MCF 10A (cell line): ENCODE measurements around the gene DRD1. TPM values are rescaled to one million over a fixed set of nuclear protein-coding genes. Genes with fewer than 3 reads are reported as not detected.

Source experiments
- BruUV-seq: library from RNA; stranded (reverse); fragments of 400-500 nt; replicated peaks from 2 replicates; lab custom pipeline; 2021; lab: Mats Ljungman, UMichigan
- CTCF ChIA-PET: fragments of 300-600 bp; sonication (Branson Sonifier 250); formaldehyde crosslinking; extraction: SDS; loops from one replicate; lab custom pipeline; 2021; ENCODE audit warnings: antibody characterized with exemption, inconsistent platforms; lab: Yijun Ruan, JAX
- POLR2A ChIA-PET: fragments of 300-600, 350-650 bp; sonication (Branson Sonifier 250); formaldehyde crosslinking; extraction: SDS; loops from one replicate; lab custom pipeline; 2020; ENCODE audit warnings: antibody characterized with exemption, inconsistent platforms; lab: Yijun Ruan, JAX
- DNase-seq: peaks from one replicate; pipeline ENCODE4 v3.0.0-alpha.2; 2018; ENCODE audit not compliant: unreplicated experiment
- H3K27ac Mint-ChIP-seq: one replicate; pipeline ENCODE4 v1.8.0; 2022; ENCODE audit warnings: mild to moderate bottlenecking, low read depth, mixed read lengths; ENCODE audit not compliant: unreplicated experiment
- H3K27me3 Mint-ChIP-seq: one replicate; pipeline ENCODE4 v1.8.0; 2022; ENCODE audit warnings: mixed read lengths; ENCODE audit not compliant: insufficient read depth, unreplicated experiment
- H3K36me3 Mint-ChIP-seq: one replicate; pipeline ENCODE4 v1.8.0; 2022; ENCODE audit warnings: mild to moderate bottlenecking, moderate library complexity, mixed read lengths; ENCODE audit not compliant: insufficient read depth, unreplicated experiment
- H3K4me1 Mint-ChIP-seq: one replicate; pipeline ENCODE4 v1.8.0; 2022; ENCODE audit warnings: mixed read lengths; ENCODE audit not compliant: insufficient read depth, unreplicated experiment
- H3K4me3 Mint-ChIP-seq: one replicate; pipeline ENCODE4 v1.8.0; 2022; ENCODE audit warnings: mild to moderate bottlenecking, moderate library complexity, mixed read lengths; ENCODE audit not compliant: unreplicated experiment
- H3K9me3 Mint-ChIP-seq: one replicate; pipeline ENCODE4 v1.8.0; 2022; ENCODE audit warnings: mixed read lengths; ENCODE audit not compliant: unreplicated experiment
- intact Hi-C: fragments of 100-400 bp; cut with micrococcal nuclease; formaldehyde crosslinking; loops from 2 replicates; pipeline ENCODE4 v1.14.1; 2022
- total RNA-seq: library from RNA; stranded (reverse); gene quantifications from 2 replicates; pipeline ENCODE4 v1.2.3, GENCODE V29; 2022
- TF ChIP-seq, protein P1 (sequence below): fragments of 200-600 bp; IDR thresholded peaks from one replicate; pipeline ENCODE4 v1.8.0; 2022; ENCODE audit warnings: antibody characterized with exemption, mild to moderate bottlenecking; ENCODE audit not compliant: unreplicated experiment

Gene DRD1
- total RNA-seq, 1 experiment from 2014 or later, result not detected

DNA sequence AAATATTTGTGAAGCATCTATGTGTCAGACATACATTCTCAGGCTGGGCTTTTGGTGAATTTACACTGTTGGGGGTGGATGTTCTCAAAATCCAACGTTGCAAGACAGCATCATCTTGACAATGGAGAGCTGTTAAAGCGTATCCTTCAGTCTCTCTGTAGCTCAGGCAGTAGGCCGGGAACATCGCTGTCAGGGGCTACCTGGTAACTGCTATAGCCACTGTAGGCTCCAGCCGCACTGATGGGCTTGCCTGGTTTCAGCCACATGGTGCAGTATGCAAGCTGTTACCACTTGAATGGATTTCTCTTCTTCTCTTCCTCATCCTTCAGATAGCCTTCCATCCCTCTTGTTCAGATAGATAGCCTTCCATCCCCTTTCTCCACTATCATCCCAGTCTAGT is 51.7 kb downstream of the DRD1 start:
- CTCF ChIA-PET, result no interaction called here
- BruUV-seq, result no TSS peak
- no peak for DNase-seq
- H3K9me3 Mint-ChIP-seq, result no peaks in the 10 kb centered on the region
- POLR2A ChIA-PET, result interaction anchor here (0.9 kb wide), 1 partner anchor 14 kb away, joined by 3 read pairs; no protein-coding TSS in a partner anchor
- TF ChIP-seq, protein P1, sequence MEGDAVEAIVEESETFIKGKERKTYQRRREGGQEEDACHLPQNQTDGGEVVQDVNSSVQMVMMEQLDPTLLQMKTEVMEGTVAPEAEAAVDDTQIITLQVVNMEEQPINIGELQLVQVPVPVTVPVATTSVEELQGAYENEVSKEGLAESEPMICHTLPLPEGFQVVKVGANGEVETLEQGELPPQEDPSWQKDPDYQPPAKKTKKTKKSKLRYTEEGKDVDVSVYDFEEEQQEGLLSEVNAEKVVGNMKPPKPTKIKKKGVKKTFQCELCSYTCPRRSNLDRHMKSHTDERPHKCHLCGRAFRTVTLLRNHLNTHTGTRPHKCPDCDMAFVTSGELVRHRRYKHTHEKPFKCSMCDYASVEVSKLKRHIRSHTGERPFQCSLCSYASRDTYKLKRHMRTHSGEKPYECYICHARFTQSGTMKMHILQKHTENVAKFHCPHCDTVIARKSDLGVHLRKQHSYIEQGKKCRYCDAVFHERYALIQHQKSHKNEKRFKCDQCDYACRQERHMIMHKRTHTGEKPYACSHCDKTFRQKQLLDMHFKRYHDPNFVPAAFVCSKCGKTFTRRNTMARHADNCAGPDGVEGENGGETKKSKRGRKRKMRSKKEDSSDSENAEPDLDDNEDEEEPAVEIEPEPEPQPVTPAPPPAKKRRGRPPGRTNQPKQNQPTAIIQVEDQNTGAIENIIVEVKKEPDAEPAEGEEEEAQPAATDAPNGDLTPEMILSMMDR, result no peak
- intact Hi-C loops, result no loop called here
- no peaks in the 10 kb centered on the region for H3K4me1 Mint-ChIP-seq
- no peak overlapping the region for H3K27ac Mint-ChIP-seq
- no peaks in the 10 kb centered on the region for H3K36me3 Mint-ChIP-seq
- no peak overlapping the region for H3K4me3 Mint-ChIP-seq
- H3K27me3 Mint-ChIP-seq, result peaks cover 26% of the 10 kb centered on the region

DNA sequence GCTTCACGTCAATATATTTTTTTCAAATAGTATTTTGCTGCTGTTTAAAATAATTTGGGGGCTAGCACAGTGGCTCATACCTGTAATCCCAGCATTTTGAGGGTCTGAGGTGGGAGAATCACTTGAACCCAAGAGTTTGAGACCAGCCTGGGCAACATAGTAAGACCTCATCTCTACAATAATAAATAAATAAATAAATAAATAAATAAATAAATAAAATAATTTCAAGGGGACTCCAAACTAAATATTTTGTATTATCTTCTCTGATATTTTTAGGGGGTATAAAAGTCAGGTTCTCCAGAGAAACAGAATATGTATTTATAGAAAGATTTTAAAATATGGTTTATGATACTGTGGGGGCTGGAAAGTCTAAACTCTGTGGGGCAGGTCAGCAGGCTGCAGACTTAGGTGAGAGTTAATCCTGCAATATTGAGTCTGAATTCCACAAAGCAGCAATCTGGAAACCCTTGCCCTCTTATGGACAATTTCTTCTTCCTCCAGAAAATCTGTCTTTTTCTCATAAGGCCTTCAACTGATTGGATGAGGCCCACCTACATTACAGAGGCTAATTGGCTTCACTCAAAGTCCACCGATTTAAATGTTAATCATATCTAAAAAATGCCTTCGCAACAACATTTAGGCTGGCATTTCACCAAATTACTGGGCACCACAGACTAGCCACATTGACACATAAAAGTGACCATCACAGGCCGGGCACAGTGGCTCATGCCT is 53.5 kb downstream of the DRD1 start:
- intact Hi-C loops, result no loop called here
- H3K27me3 Mint-ChIP-seq, result peaks cover 39% of the 10 kb centered on the region
- no peak overlapping the region for H3K27ac Mint-ChIP-seq
- no peaks in the 10 kb centered on the region for H3K36me3 Mint-ChIP-seq
- H3K4me3 Mint-ChIP-seq, result no peak overlapping the region
- H3K9me3 Mint-ChIP-seq, result no peaks in the 10 kb centered on the region
- no peak for DNase-seq
- BruUV-seq, result no TSS peak
- no peaks in the 10 kb centered on the region for H3K4me1 Mint-ChIP-seq
- POLR2A ChIA-PET, result no interaction called here
- CTCF ChIA-PET, result no interaction called here
- TF ChIP-seq, protein P1, result no peak

Other genes starting within 250 kb of the DRD1 start
- 86.4 and 91.8 TPM in 2 replicates for gene SFXN1, start 34.4 kb upstream of the DRD1 start, total RNA-seq
- gene HRH2, start 213.9 kb upstream of the DRD1 start, total RNA-seq, result not detected in 2 replicates